Measurements from ENCODE around the gene REXO5. TPM values are rescaled to one million over a fixed set of nuclear protein-coding genes. Genes with fewer than 3 reads are reported as not detected.
A peak's percentile ranks its signal among the peaks of the same experiment; 100 is the strongest.

The REXO5 gene
- total and polyA plus RNA-seq, 5 donors from 2014 or later, result 0.34 to 1.7 (median 1.3) TPM

DNA sequence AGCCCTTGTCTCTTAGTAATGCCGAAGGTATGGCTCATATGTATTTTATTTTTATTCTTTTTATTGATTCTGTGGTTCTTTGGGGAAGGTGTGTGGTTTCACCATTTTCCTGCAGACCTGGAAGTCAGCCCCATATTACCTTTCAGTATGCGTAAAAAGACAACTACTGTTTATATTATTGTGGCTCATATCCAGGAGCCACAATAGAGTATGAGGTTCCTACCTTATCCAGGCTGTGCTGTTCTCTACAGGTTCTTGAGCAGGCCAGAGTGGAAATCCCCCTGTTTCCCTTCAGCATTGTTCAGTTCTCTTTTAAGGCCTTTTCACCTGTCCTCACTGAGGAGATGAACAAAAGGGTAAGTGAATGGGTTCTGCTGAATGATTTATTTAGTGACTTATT, 33.2 kb downstream of the REXO5 start:
- H3K9me3 ChIP-seq (ENCODE audit: control insufficient read depth in 2 of 2, low read length in 2 of 2), result no peaks in the 10 kb centered on the region
- H3K27ac Mint-ChIP-seq, result no peak overlapping the region
- H3K4me3 Mint-ChIP-seq, result no peak overlapping the region
- peaks cover 0 to 23% (median 4%) of the 10 kb centered on the region in 7 donors for H3K9me3 Mint-ChIP-seq
- H3K27ac ChIP-seq (ENCODE audit: insufficient read depth, low read length, poor library complexity, severe bottlenecking), result no peak overlapping the region
- H3K36me3 Mint-ChIP-seq, result peaks cover 20% of the 10 kb centered on the region
- peaks cover 4 to 10% (median 6%) of the 10 kb centered on the region in 4 donors for H3K4me1 Mint-ChIP-seq
- H3K4me1 ChIP-seq (ENCODE audit: control insufficient read depth, insufficient read depth, low read length, poor library complexity, severe bottlenecking), result peaks cover 6% of the 10 kb centered on the region
- no peak overlapping the region for H3K4me3 ChIP-seq (ENCODE audit: low read depth, low read length)
- no peaks in the 10 kb centered on the region for H3K27me3 Mint-ChIP-seq
- H3K36me3 ChIP-seq (ENCODE audit: control insufficient read depth, insufficient read depth, low read length), result no peaks in the 10 kb centered on the region
- H3K27me3 ChIP-seq (ENCODE audit: control insufficient read depth, insufficient read depth, low read length), result no peaks in the 10 kb centered on the region
- DNase-seq (no peak), ATAC-seq (ENCODE audit: low read depth in 2 of 2) (no peak)

- Mint-ChIP-seq H3K4me1 (peaks cover 6 to 19% (median 12%) of the 10 kb centered on the region in 4 donors), H3K36me3 (no peaks in the 10 kb centered on the region), H3K9me3 (no peaks in the 10 kb centered on the region), H3K27me3 (no peaks in the 10 kb centered on the region), H3K4me3 (peak overlapping the region in 1 of 4 donors; percentile 18), H3K27ac (peak overlapping the region; percentile 18 to 72 (median 45))
- Histone ChIP-seq H3K9me3 (ENCODE audit: control insufficient read depth in 2 of 2, low read length in 2 of 2) (no peaks in the 10 kb centered on the region), H3K27ac (ENCODE audit: insufficient read depth, low read length, poor library complexity, severe bottlenecking) (no peak overlapping the region), H3K4me3 (ENCODE audit: low read depth, low read length) (no peak overlapping the region), H3K4me1 (ENCODE audit: control insufficient read depth, insufficient read depth, low read length, poor library complexity, severe bottlenecking) (peaks cover 13% of the 10 kb centered on the region), H3K27me3 (ENCODE audit: control insufficient read depth, insufficient read depth, low read length) (no peaks in the 10 kb centered on the region), H3K36me3 (ENCODE audit: control insufficient read depth, insufficient read depth, low read length) (no peaks in the 10 kb centered on the region)
- DNase-seq (peak in 1 of 3 donors; percentile 16), ATAC-seq (ENCODE audit: low read depth in 2 of 2) (peak in 1 of 2 donors; percentile 39)
These were observed 37.7 kb downstream of the REXO5 start for GRCh38 chr16:20844054-20844453.

DNA sequence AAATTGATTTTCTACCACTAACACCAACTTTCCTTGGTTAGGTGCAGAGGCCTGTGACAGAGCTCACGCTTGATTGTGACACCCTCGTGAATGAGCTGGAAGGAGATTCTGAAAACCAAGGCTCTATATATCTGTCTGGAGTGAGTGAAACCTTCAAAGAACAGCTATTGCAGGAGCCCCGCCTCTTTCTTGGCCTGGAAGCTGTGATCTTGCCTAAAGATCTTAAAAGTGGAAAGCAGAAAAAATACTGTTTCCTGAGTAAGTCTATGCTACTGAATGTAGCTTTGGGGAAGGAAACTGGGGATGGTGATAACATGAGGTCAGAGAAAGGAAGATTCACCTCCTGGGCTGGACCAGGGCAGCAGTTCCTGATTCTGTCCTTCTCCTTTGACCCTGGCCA, 38.3 kb downstream of the REXO5 start:
- DNase-seq (no peak), ATAC-seq (ENCODE audit: low read depth in 2 of 2) (no peak)
- no peak overlapping the region for H3K4me3 Mint-ChIP-seq
- peaks cover 6 to 19% (median 12%) of the 10 kb centered on the region in 4 donors for H3K4me1 Mint-ChIP-seq
- Histone ChIP-seq H3K27ac (ENCODE audit: insufficient read depth, low read length, poor library complexity, severe bottlenecking) (no peak overlapping the region), H3K9me3 (ENCODE audit: control insufficient read depth in 2 of 2, low read length in 2 of 2) (no peaks in the 10 kb centered on the region), H3K27me3 (ENCODE audit: control insufficient read depth, insufficient read depth, low read length) (no peaks in the 10 kb centered on the region), H3K4me1 (ENCODE audit: control insufficient read depth, insufficient read depth, low read length, poor library complexity, severe bottlenecking) (peaks cover 13% of the 10 kb centered on the region), H3K36me3 (ENCODE audit: control insufficient read depth, insufficient read depth, low read length) (no peaks in the 10 kb centered on the region), H3K4me3 (ENCODE audit: low read depth, low read length) (no peak overlapping the region)
- H3K9me3 Mint-ChIP-seq, result no peaks in the 10 kb centered on the region
- H3K27ac Mint-ChIP-seq, result peak overlapping the region; percentile 45 to 96 (median 75)
- H3K27me3 Mint-ChIP-seq, result no peaks in the 10 kb centered on the region
- no peaks in the 10 kb centered on the region for H3K36me3 Mint-ChIP-seq

- H3K36me3 Mint-ChIP-seq, result no peaks in the 10 kb centered on the region
- no peak overlapping the region for H3K4me3 Mint-ChIP-seq
- H3K36me3 ChIP-seq (ENCODE audit: control insufficient read depth, insufficient read depth, low read length), result no peaks in the 10 kb centered on the region
- no peaks in the 10 kb centered on the region for H3K9me3 ChIP-seq (ENCODE audit: control insufficient read depth in 2 of 2, low read length in 2 of 2)
- no peaks in the 10 kb centered on the region for H3K27me3 ChIP-seq (ENCODE audit: control insufficient read depth, insufficient read depth, low read length)
- no peaks in the 10 kb centered on the region for H3K27me3 Mint-ChIP-seq
- peaks cover 17% of the 10 kb centered on the region for H3K4me1 ChIP-seq (ENCODE audit: control insufficient read depth, insufficient read depth, low read length, poor library complexity, severe bottlenecking)
- H3K9me3 Mint-ChIP-seq, result no peaks in the 10 kb centered on the region
- H3K4me1 Mint-ChIP-seq, result peaks cover 10 to 22% (median 12%) of the 10 kb centered on the region in 4 donors
- H3K27ac ChIP-seq (ENCODE audit: insufficient read depth, low read length, poor library complexity, severe bottlenecking), result no peak overlapping the region
- no peak for ATAC-seq (ENCODE audit: low read depth in 2 of 2)
- no peak overlapping the region for H3K4me3 ChIP-seq (ENCODE audit: low read depth, low read length)
- DNase-seq, result no peak
- no peak overlapping the region for H3K27ac Mint-ChIP-seq
These were observed 39.7 kb downstream of the REXO5 start for GRCh38 chr16:20846030-20846429.

DNA sequence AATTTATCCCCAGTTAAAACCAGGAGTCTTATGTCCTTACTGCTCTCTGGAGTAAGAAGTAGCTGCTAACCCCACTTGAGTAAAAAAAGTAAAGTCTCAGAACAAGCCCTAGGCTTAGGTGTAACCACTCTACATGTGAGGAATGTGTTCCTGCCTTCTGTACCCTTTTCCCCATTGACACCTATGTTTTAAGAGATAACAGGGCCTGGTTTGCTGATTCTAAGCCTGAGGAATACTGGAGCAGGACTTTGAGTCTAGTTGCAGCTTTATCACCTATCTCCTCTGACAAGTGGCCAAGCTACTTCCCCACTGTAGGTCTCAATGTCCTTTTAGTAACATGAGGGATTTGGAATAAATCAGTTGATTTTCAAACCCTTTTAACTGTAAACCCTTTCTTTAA, 40.2 kb downstream of the REXO5 start:
- H3K36me3 ChIP-seq (ENCODE audit: control insufficient read depth, insufficient read depth, low read length), result no peaks in the 10 kb centered on the region
- H3K9me3 ChIP-seq (ENCODE audit: control insufficient read depth in 2 of 2, low read length in 2 of 2), result no peaks in the 10 kb centered on the region
- peaks cover 17% of the 10 kb centered on the region for H3K4me1 ChIP-seq (ENCODE audit: control insufficient read depth, insufficient read depth, low read length, poor library complexity, severe bottlenecking)
- DNase-seq (no peak), ATAC-seq (ENCODE audit: low read depth in 2 of 2) (no peak)
- Mint-ChIP-seq H3K27me3 (no peaks in the 10 kb centered on the region), H3K9me3 (no peaks in the 10 kb centered on the region), H3K27ac (no peak overlapping the region), H3K4me3 (no peak overlapping the region), H3K4me1 (peaks cover 10 to 22% (median 12%) of the 10 kb centered on the region in 4 donors), H3K36me3 (no peaks in the 10 kb centered on the region)
- H3K27me3 ChIP-seq (ENCODE audit: control insufficient read depth, insufficient read depth, low read length), result no peaks in the 10 kb centered on the region
- no peak overlapping the region for H3K27ac ChIP-seq (ENCODE audit: insufficient read depth, low read length, poor library complexity, severe bottlenecking)
- H3K4me3 ChIP-seq (ENCODE audit: low read depth, low read length), result no peak overlapping the region

DNA sequence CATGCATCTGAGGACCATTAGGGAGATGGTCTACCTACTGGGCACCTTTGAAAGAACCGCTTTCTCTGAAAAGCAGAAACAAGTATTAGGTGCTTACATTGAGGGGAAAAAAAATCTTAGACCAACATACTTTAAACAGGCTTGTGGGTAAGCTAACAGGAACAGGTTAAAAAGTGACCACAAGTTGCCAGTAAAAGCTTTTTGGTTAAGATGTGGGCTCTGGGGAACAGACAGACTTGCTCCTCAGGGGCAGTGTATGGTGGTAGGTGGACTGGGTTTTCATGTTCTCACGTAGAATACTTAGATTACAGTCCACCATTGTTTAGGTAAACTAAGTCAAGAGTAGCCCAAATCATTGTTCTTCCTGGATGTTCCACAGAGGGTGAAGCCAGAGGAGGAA, 41.2 kb downstream of the REXO5 start:
- Histone ChIP-seq H3K27ac (ENCODE audit: insufficient read depth, low read length, poor library complexity, severe bottlenecking) (no peak overlapping the region), H3K27me3 (ENCODE audit: control insufficient read depth, insufficient read depth, low read length) (no peaks in the 10 kb centered on the region), H3K9me3 (ENCODE audit: control insufficient read depth in 2 of 2, low read length in 2 of 2) (no peaks in the 10 kb centered on the region), H3K4me1 (ENCODE audit: control insufficient read depth, insufficient read depth, low read length, poor library complexity, severe bottlenecking) (peaks cover 17% of the 10 kb centered on the region), H3K4me3 (ENCODE audit: low read depth, low read length) (no peak overlapping the region), H3K36me3 (ENCODE audit: control insufficient read depth, insufficient read depth, low read length) (no peaks in the 10 kb centered on the region)
- no peaks in the 10 kb centered on the region for H3K9me3 Mint-ChIP-seq
- H3K27ac Mint-ChIP-seq, result no peak overlapping the region
- H3K36me3 Mint-ChIP-seq, result no peaks in the 10 kb centered on the region
- H3K27me3 Mint-ChIP-seq, result no peaks in the 10 kb centered on the region
- H3K4me1 Mint-ChIP-seq, result peaks cover 10 to 22% (median 12%) of the 10 kb centered on the region in 4 donors
- DNase-seq (no peak), ATAC-seq (ENCODE audit: low read depth in 2 of 2) (no peak)
- no peak overlapping the region for H3K4me3 Mint-ChIP-seq

GRCh38 chr16:20849589-20850390, 43.5 kb downstream of the REXO5 start:
- Mint-ChIP-seq H3K4me3 (no peak overlapping the region), H3K4me1 (peaks cover 0 to 9% (median 5%) of the 10 kb centered on the region in 4 donors), H3K27me3 (no peaks in the 10 kb centered on the region), H3K36me3 (no peaks in the 10 kb centered on the region), H3K27ac (no peak overlapping the region), H3K9me3 (no peaks in the 10 kb centered on the region)
- no peak overlapping the region for H3K4me3 ChIP-seq (ENCODE audit: low read depth, low read length)
- peaks cover 8% of the 10 kb centered on the region for H3K4me1 ChIP-seq (ENCODE audit: control insufficient read depth, insufficient read depth, low read length, poor library complexity, severe bottlenecking)
- DNase-seq (peak; percentile 34 to 54 (median 53)), ATAC-seq (ENCODE audit: low read depth in 2 of 2) (peak; percentile 50 to 58)
- no peaks in the 10 kb centered on the region for H3K36me3 ChIP-seq (ENCODE audit: control insufficient read depth, insufficient read depth, low read length)
- H3K27ac ChIP-seq (ENCODE audit: insufficient read depth, low read length, poor library complexity, severe bottlenecking), result no peak overlapping the region
- H3K27me3 ChIP-seq (ENCODE audit: control insufficient read depth, insufficient read depth, low read length), result no peaks in the 10 kb centered on the region
- H3K9me3 ChIP-seq (ENCODE audit: control insufficient read depth in 2 of 2, low read length in 2 of 2), result no peaks in the 10 kb centered on the region

GRCh38 chr16:20850981-20851380, 44.7 kb downstream of the REXO5 start:
- Histone ChIP-seq H3K27me3 (ENCODE audit: control insufficient read depth, insufficient read depth, low read length) (no peaks in the 10 kb centered on the region), H3K4me3 (ENCODE audit: low read depth, low read length) (no peak overlapping the region), H3K9me3 (ENCODE audit: control insufficient read depth in 2 of 2, low read length in 2 of 2) (no peaks in the 10 kb centered on the region), H3K27ac (ENCODE audit: insufficient read depth, low read length, poor library complexity, severe bottlenecking) (no peak overlapping the region), H3K4me1 (ENCODE audit: control insufficient read depth, insufficient read depth, low read length, poor library complexity, severe bottlenecking) (peaks cover 4% of the 10 kb centered on the region), H3K36me3 (ENCODE audit: control insufficient read depth, insufficient read depth, low read length) (no peaks in the 10 kb centered on the region)
- H3K27ac Mint-ChIP-seq, result no peak overlapping the region
- no peaks in the 10 kb centered on the region for H3K27me3 Mint-ChIP-seq
- H3K4me1 Mint-ChIP-seq, result peaks cover 0 to 4% (median 2%) of the 10 kb centered on the region in 4 donors
- ATAC-seq (ENCODE audit: low read depth in 2 of 2) (no peak), DNase-seq (no peak)
- no peak overlapping the region for H3K4me3 Mint-ChIP-seq
- peaks cover 9% of the 10 kb centered on the region for H3K36me3 Mint-ChIP-seq
- H3K9me3 Mint-ChIP-seq, result no peaks in the 10 kb centered on the region
